Kasumi-1 (cell line): ENCODE measurements around the gene TICRR.
"Not testable (repeated sequence)": the region's sequence is repeated elsewhere in the genome, so short reads cannot be mapped to it uniquely, and the experiment has no call there.

ENCODE experiments used
- DNase-seq, 2 experiments: peaks; one replicate each; lab custom pipeline; 2025; lab: John Stamatoyannopoulos, UW

Gene TICRR

DNA sequence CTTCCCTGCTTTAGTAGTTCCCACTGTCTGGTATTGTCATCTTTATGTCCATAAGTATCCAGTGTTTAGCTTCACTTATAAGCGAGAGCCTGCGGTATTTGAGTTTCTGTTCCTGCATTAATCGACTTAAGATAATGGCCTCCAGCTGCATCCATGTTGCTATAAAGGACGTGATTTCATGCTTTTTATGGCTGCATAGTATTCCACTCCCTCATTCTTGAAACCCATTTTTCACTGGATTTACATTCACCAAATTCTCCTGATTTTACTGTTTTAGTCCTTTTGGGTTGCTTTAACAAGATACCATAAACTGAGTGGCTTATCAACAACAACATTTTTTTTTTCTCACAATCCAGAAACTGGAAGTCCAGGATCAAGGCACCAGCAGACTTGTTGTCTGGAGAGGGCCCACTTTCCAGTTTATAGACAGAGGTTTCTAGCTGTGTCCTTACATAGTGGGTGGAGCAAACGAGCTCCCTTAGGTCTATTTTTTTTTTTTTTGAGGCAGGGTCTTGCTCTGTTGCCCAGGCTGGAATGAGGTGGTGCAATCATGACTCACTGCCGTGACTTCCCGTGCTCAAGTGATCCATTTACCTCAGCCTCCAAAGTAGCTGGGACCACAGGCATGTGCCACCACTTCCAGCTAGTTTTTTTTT is 6.1 kb upstream of the TICRR start:
- no peak for DNase-seq

- DNase-seq: no peak
These were observed 567 bp downstream of the TICRR start for GRCh38 chr15:89575656-89576416.

GRCh38 chr15:89576417-89576773 is 1.1 kb downstream of the TICRR start:
- peak in 1 of 2 experiments; percentile 28 for DNase-seq

DNA sequence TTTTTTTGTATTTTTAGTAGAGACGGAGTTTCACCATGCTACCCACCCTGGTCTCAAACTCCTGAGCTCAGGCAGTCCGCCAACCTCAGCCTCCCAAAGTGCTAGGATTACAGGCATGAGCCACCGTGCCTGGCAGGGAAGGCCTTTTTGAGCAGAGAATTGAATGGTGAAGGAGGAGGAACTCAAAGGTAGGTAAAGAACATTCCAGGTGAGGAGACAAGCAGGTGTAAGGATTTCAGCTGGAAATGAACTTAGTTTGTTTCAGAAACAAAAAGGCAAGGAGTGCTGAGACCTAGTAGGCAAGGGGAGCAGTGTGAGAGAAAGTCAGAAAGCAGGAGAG is 2.5 kb downstream of the TICRR start:
- DNase-seq: no peak

DNA sequence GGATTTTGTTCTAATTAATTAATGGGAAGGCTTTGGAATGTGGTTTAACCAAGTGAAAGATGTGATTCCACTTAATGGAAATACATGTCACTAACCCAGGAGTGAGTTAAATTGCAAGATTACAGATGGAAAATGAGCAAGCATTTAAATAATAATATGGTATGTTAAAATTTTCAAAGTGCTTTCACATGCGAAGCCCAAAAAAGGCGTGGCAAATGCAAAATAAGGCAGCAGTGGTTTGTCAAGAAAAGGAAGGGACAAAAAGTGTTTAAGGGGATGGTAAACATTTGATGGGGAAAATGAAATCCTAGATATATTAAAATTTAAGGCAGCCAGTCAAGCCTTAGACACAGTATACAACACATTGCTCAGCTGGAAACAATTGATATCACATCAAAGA is 2.9 kb downstream of the TICRR start:
- DNase-seq: no peak

DNA sequence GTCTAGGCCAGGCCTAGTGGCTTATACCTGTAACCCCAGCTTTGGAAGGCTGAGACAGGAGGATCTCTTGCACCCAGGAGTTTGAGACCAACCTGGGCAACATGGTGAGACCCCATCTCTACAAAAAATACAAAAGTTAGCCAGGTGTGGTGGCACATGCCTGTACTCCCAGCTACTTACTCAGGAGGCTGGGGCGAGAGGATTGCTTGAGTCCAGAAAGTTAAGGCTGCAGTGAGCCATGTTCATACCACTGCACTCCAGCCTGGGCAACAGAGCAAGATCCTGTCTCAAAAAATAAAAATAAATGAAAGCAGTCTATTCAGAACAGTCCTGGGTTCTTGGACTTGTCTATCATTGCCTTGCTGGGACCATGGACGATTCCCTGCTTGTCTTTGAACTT is 5.5 kb downstream of the TICRR start:
- not testable (repeated sequence) for DNase-seq

DNA sequence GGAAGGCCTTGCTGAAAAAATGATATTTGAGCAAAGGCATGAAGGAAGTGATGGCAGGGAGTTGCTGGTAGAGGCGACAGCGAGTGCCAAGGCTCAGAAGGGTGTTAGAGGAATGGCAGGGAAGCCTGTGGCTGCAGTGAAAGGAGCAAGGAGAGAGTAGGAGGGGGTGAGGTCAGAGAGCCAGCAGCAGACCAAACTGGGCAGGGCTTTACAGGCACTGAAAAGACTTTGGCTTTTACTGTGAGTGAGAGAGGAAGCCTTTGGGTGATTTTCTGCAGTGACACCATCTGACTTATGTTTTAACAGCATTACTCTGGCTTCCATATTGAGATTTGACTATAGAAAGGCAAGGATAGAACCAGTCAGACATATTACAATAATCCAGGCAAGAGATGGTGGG is 11.4 kb downstream of the TICRR start:
- no peak for DNase-seq

DNA sequence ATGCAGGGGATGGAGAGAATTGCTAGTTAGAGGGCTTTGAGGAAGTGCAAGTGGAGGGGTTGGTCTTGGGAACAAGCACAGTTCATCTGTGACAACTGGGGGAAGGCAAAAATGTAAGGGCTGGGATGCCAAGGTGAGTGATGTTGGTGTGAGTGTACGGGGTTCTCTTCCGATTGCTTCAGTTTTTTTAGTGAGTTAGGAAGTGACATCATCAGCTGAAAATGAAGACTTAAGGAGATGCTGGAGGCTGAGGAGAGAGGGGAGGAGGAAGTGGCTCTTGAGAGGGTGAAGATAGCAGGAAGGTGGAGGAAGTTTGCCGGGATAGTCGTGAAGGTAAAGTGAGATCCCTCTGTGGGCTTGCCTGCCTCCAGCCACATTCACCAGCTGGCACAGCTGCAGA is 12.7 kb downstream of the TICRR start:
- no peak for DNase-seq

DNA sequence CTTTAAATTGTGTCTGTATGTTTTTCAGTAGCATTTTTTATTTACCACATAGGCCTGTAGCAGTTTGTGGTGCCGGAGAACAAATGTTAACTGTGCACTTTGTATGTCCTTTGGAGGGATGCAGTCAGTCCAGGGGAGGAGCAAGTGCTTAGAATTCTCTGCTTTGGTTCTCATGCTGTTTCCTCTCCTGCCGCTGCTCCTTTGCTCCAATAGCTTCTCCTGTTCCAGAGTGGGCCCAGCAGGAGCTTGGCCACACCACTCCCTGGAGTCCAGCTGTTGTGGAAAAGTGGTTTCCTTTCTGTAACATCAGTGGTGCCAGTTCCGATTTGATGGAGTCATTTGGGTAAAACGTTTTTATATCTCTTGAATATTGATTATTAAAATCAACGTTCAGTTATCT is 16.6 kb downstream of the TICRR start:
- DNase-seq: no peak

GRCh38 chr15:89593018-89593417 is 17.7 kb downstream of the TICRR start:
- DNase-seq: no peak

DNA sequence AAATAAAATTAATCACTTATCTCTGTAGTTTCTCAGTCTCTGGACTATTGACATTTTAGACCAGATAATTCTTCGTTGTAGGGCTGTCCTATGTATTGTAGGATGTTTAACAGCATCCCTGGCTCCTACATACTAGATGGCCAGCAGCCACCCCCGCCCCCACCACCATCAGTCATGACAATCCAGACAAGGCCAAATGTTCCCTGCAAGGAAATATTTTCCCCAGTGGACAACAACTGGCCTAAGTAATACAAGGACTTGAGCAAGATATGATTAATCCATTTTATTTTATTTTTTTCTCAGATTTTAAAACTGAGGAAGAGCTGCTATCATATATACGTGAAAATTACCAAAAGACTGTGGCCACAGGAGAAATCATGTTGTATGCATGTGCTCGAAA is 23.8 kb downstream of the TICRR start:
- no peak for DNase-seq

DNA sequence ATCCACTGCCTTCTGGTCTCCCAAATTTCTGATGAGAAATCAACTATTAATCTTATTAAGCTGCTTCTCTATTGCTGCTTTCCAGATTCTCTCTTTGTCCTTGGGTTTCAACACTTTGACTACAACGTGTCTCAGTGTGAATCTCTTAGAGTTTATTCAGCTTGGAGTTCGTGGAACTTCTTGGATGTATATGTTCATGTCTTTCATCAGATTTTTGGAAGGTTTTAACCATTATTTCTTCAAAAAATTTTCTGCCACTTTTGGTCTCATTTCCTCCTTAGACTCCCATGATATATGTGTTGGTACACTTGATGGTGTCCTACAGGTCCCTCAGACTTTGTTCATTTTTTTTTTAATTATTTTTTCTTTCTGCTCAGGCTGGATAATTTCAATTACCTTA is 36.0 kb downstream of the TICRR start:
- DNase-seq: no peak

- no peak for DNase-seq
These were observed 37.8 kb downstream of the TICRR start for GRCh38 chr15:89613031-89613430.

DNA sequence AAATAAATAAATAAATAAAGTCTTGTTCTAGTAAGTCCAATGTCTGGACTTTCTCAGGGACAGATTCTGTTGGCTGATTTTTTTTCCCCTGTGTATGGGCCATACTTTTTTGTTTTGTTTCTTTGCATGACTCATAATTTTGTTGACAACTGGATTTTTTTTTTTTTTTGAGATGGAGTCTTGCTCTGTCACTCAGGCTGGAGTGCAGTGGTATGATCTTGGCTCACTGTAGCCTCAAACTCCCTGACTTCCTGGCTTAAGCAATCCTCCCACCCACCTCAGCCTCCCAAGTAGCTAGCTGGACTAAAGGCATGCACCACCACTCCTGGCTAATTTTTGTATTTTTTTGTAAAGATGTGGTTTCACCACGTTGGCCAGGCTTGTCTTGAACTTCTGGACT is 38.9 kb downstream of the TICRR start:
- DNase-seq: no peak

DNA sequence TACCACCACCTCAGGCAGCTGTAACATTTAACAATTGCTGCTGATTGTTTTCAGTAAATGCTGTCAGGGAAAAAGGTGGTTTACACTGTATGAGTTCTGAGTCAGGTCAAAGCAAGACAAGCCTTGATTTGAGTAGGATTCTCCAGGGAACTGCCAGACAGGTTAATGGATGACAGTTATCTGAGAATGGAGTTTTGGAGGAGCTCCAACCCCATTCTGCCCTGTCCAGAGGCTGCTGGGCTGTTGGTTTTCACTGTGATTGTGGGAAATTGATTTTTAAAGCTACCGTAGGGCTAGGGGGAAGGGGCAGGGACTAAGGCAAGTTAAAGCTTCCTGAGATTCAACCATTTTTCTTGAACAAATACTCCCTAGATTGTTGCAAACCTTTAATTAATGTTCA is 39.9 kb downstream of the TICRR start:
- no peak for DNase-seq

DNA sequence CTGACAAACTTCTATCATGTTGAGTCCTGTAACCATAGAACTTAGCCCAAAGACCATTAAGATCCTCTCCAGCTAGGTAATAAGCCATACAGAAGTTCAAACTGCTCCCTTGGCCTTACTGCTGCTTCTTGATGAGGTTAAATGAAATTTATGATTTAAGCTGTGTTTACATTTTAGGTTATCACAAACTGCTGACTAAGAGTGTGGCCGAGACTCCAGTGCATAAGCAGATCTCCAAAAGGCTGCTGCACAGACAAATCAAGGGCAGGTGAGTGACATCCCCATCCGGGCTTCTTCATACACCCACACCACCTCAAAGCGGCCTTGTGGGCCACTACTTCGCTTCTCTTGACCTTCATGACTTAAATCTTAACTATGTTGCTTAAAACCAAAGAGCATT is 41.0 kb downstream of the TICRR start:
- DNase-seq: no peak

DNA sequence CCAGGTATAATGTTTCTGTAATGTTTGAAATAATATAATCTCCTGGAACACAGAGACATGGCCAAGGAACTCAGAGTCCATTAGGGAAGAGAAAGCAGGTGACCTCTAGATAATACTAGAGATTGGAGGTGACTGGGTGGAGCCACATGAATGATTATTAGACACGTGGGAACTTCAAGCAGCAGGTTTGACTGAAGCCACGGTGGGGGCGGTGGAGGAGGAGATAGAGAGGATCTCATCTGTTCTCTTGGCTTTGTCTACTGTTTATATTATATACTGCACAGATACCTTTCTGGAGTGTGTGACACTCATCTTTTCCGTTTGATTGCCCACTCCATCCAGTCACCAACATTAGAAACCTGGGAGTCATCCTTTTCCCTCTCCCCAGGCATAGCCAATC is 46.3 kb downstream of the TICRR start:
- DNase-seq: no peak

- no peak for DNase-seq
These were observed 47.9 kb downstream of the TICRR start for GRCh38 chr15:89623165-89623564.

DNA sequence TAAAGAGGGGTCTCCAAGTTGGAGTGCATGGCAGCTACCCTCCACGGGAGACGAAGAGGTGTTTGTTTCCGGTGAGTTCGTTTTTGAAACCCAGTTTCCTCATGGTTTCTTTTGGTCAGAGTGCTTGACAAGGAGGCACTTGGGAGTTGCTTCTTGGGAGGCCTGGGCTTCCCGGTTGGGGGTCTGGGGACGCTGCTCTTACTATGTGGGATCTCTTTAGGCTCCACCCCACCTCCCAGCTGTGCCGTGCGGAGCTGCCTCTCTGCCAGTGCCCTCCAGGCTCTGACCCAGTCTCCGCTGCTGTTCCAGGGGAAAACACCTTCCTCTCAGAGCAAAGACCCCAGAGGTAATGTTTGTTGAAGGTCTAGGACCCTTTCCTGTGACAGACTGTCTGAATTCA is 50.4 kb downstream of the TICRR start:
- no peak for DNase-seq

DNA sequence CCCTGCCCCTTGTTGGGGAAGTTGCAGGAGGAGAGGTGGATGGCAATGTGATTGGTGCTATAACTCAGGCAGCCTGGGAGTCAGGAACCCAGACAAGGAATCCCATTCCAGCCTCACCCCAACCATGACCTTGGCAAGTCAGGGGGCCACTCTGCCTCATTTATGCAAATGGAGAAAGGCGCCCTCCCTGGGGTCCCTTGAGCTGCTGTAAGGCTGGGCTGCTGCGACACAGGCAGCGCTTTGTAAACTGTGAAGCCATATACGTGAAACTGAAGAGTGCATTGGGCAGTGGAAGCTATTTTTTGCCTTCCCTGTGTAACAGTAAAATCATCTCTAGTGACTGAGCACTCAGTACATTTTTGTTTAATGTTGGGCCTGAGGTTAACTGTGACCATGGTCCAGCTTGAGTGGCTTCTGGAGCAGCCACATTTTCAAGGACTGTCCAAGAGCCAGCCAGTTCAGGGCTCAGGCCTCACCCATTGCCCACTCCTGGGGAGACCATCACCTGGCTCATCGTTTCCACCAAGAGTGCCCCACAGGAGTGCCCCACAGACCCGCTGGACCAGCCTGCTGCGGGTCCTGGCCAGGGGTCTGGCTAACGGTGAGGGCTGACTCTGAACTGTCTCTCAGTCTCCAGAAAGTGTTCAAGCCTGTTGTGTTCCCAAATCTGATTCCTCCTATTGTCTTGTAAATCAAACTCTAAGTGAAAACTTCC is 52.1 kb downstream of the TICRR start:
- no peak for DNase-seq

GRCh38 chr15:89628301-89628700 is 53.0 kb downstream of the TICRR start:
- no peak for DNase-seq

DNA sequence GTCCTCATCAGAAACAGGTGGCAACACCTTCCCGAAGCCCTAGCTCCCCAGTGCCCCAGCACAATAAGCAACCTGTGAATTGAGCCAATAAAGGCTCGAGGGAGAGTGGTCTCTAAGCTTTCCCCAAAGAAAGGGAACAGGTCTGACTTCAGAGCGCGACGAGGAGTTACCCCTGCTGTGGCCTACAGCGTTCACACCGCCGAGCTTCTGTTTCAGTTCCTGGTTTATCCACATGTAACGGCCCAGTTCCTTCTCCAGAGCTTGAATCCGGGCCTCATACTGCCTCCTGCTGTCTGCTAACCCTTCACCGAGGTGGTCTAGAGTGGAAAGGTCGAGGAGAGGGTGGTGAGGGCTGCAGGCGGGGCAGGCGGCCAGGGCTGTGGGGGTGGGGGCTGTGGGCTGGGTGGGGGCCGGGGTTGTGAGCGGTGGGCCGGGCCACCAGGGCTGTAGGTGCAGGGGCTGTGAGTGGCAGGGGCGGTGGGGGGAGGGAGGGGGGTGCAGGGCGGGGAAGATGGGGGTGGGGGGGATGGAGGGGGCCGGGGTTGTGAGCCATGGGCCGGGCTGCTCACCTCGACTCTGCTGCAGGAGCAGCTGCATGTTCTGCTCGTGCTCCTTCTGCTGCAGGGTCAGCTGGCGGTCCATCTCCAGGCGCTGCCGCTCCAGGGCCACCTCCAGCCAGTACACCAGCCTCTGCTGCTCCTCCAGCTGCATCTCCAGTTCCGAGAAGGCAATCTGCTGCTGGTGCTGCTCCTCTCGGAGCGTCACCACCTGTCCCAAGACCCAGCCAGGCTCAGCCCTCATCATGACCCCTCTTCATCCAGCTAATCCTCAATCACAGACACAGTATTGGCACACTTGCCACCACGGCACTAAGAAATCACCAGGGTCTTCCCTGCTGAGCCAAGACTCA is 53.8 kb downstream of the TICRR start:
- no peak for DNase-seq
